GM19023 (cell line): ENCODE results near the gene TC2N.

Experiments
- ATAC-seq: cut with Tn5 transposase; IDR thresholded peaks from one replicate; pipeline ENCODE4 v1.9.1; 2021; ENCODE audit warnings: mild to moderate bottlenecking, moderate library complexity; ENCODE audit not compliant: unreplicated experiment

Gene TC2N

DNA sequence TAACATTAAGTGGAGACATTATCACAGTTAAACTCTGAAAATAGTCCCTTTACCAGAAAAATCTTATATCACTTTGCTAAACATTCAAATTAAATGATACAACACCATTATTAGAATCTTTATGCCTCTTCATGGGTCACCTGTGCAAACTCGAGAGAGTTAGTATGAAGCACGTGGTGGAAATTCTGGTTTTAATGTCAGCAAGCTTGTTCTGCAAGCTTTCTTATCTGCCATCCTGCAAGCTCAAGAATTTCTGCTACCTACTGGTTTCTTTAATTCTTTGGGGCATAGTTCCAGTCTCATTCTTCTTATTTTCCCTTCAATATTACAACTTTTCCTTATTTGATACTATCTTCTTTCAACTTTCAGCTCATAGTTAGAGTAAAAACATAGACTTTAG, 136.3 kb downstream of the TC2N start:
- no peak for ATAC-seq

DNA sequence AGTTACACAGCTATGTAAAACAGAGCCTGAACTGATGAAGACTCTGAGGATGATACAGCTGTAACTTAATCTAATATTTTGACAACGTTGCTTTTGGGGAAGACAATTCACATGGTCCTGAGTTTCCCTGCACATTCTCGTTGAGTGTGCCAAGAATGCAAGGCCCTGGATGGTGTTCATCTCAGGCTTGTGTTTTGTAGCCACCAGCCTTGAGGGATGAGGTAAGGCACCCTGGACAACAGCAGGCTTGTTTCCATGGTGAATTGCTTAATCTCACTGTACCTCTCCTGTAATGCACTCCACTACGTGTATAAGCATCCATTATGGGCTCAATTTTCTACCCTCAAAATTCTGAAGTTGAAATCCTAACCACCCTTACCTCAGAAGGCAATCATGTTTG, 137.6 kb downstream of the TC2N start:
- no peak for ATAC-seq
